NK-92 treated with Interleukin-12 subunit alpha and Interleukin-12 subunit beta, amount 100 ng/mL, for 24 hours (cell line): ENCODE data around the gene CACNB1.

Experiments
- DNase-seq: peaks from one replicate; lab custom pipeline; 2025; lab: John Stamatoyannopoulos, UW

Gene CACNB1

DNA sequence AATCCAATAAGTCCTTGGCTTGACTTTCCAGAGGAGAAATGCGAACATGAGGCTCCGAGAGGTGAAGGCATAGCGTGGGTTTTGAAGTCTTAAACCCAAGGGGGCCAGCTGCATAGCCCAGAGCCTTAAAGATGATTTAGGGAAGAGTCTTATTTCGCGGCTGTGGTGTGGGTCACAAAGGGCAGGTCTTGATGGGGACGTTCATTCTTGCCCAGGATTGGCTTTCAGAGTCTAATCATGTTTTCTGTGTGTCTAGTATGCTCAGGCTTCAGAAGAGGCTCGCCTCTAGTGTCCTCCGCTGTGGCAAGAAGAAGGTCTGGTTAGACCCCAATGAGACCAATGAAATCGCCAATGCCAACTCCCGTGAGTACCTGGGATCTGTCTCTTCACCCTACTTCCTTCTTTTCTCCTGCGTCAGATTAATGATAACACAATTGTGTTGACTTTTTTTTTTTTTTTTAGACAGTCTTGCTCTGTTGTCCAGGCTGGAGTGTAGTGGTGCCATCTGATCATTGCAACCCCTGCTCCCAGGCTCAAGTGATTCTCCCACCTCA, 3.6 kb upstream of the CACNB1 start:
- DNase-seq = no peak

DNA sequence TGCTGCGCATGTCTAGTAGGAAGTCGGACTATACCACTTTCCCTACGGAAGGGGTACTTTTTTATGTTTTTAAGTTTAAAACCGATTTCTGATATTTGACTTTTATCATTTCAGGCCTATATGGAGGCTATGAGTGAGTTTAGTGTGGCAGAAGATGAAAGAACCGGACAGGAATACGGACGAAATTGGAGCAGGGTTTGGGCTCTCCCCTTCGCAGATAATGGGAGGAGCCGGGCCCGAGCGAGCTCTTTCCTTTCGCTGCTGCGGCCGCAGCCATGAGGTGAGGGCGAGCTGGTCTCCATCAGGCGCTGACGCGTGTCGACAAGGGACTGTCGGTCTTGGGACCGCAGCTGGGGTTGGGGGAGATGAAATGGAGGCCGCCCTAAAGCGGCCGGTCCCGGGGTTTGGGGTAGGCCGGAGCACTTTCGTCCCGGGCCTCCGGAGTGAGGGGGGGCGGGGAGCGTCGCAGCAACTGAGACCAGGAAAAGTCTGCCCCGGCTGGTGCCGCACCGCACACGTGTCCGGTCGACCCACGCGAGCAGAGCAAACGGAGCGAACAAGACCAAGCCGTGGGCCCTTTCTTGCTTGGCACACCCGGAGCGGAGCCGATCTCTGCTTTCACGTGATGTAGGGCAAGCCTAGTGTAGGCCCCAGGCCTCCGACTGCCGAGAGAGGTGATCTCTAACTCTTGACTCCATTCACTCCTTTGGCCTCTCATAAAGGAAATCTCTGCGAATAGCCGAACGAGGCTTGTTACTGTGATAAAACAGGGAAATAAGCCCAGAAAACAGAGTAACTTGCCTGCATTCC, 2.8 kb upstream of the CACNB1 start, which contains the start of gene RPL19:
RPL19 (plus strand) TSS at position 214 of the 810 bp plus-strand sequence; CDS start at position 276, 62 bp downstream.
- peak; percentile 67 for DNase-seq

DNA sequence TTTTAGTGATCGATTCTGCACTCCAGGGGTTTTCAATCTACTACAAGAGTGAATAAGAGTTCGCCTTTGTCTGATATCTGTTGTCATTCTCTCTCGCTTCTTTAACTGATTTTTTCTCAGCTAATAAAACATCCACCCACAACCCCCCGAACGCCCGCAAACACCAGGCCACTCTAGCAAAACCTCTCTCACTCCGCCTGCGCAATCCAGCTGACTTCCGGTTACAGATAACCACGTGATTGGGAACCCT, 2.3 kb upstream of the CACNB1 start:
- DNase-seq = peak; percentile 83

DNA sequence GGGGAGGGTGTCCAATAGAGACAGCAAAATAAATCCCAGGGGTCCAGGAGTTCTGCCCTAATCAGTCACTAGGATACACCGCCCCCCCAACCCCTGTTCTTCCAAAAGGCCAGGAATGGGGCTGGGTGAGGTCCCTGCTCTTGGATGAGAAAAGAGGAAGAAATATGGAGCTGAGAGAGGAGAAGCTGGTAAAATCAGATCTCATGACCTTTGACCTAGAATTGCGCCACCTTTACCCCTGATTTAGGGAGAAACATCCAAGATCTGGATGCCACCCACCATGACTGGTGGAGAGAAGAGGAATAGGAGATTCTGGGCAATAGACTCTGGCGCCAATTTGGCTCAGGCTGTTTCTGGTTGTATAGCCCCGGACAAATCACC, 707 bp upstream of the CACNB1 start:
- DNase-seq = no peak

DNA sequence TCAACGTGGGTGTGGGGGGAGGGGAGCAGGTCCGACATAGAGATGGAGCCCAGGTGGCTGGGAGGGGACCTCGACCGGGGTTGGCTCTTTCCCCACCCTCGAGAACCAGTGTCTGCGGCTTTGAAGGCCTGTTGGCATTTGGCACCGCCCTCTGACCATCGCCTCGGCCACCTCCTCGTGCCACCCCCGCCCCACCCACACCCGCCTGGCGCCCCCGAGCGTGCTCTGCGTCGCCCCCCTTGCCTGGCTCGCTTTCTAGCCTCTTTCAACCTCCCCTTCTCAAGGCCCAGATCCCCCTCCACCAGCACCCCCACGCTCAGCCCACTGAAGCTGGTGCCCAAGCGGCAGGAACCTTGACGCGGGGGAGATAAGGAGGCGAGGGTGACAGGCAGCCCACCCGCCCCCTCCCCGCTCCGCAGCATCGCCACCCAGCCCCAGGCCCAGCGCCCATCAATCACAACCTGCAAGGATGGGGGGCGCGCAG, 619 bp downstream of the CACNB1 start:
- peak; percentile 56 for DNase-seq

DNA sequence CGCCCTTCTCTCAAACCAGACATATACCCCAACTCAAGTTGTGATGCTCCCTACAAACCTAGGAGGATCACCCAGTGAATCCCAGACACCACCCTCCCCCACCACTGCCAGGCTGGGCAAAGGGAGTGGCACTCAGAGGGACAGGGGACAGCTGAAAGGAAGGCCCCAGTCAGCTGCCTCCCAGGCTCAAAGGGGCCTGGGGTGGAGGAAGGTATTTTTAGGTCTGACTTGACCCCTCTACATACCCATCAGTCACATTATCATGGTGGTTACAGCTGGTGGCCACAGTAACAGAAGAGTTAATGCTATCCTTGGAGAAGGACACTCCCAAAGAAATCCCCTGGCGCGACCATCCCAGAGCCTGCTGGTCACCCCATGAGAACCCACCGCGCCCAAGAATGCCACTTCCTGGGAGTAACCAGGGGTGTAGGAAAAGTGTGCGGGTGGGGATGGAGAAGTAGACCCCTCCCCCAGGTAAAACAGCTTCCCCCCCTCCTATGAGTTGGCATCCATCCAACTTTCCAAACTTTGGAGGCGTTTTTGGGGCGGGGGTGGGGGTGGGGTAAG, 1.1 kb downstream of the CACNB1 start:
- DNase-seq = no peak

DNA sequence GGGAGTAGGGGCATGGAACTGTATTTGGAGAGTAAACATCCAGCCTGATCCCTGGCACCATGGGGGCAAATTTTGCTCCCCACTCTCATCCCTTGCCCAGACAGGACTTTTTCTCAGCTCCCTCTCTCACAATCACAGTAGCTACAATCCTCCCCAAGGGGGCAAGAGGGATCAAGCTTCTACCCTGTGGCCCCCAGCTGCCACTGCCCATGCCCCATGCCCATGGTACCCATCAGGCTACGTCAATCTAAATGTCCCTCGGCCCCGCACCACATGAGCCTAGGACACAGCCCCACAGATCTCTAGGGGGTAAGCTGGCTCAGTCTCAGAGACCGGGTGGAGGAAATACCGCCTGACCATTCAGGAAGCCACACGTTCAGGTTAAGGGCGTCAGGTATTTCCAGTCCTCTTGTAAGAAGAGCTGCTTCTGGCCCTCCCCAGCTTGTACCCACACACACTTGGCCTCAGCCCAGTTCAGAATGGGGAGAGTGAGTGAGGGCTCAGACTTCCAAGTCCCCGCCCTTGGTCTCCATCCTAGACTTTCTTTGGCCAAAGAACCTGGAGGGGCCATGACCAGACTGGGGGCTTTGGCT, 1.8 kb downstream of the CACNB1 start:
- DNase-seq = no peak

DNA sequence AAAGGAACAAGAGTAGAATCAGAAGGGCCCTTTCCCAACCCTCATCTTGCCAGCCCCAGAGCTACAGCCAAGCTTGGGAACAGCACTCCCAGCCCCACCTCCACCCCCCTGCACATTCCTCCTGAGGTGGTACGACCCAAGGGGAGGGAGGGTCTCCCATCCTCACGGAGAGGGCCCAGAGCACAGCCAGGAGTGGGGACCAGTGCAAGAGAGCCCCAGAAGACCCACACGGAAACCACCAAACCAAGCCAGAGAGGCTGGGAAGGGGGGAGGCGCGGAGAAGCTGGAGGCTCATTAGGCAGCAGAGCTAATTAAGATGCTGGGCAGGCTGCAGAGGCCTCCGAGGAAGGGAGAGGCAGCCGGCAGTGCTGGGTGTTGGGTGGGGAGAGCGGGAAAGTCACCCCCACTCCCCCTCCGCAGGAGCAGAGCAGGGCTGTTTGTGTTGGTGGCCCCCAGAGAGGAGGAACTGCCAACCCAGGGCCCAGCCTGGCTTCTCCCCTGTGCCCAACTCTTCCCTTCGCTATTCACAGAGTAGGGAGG, 2.4 kb downstream of the CACNB1 start:
- no peak for DNase-seq

DNA sequence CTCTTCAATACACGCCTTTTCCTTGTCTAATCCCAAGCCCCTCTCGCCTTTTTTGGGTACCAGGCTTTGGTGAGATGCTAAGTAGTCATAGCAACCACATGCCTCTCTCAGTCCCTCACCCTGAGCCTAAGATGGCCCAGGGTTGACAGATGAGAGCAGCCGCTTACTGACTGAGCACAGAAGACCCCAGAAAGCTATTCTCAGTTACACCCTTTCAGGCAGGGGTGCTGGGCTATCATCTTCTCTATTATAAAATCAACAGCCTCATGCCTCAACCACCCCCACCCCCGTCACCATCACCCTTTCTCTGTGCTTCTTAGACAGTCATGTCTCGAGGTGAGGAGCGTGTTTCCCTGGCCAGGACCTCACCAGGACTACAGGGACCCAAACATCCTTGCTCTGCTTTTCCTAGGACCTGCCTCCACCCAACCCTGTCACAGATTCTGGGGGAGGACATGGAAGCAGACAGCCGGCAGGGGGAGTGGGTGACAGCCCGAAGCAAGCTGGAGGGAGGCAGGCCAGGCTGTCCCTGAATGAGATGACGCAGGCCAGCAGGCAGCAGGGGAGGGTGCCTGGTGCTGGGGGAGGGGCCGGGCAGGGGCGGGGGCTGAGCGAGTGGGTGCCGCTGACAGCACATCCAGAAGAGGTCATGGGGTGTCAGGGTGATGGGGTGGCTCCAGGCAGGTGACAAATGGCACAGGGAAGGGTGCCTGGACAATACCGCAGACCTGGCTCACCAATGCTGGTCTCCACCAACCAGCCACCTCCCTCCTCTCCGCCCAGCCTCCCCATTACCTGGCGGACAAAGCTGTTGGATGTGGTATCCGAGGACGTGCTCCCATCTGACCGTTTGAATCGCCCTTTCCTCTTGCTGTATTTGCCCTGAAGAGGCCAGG, 3.1 kb downstream of the CACNB1 start:
- DNase-seq = no peak

DNA sequence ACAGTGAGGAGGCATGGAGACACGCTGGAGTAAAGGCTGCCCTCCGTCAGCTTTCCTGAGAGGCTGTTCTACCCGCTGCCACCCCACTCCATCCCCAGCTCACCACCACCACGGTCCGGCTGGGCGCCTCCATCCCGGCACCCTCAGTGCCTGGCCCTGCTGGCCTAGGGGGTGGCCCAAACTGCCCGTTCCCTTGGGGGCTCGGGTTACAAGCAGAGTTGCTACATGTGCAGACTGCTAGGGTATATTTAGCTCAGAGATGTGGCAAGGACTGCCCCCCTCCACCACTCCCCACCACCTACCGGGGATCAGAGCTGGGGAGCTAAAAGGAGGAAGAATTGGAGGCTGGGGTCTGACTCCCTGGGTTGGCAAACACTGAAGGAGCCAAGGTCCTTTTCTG, 4.1 kb downstream of the CACNB1 start:
- no peak for DNase-seq

DNA sequence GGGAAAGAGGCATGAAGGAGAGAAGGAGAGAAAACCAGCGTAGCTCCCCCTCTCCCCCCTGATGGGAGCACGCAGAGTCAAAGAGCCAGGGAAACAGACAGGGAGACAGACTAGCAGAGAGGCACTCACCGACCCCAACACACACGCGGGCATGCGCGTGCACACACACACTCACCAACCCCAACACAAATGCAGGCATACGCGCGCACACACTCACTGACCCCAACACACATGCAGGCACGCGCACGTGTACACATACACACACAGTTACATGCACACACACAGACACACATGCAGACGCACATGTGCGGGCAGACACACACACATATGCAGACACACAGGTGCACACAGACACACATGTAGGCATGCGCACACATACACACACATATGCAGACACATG, 4.6 kb downstream of the CACNB1 start:
- DNase-seq = no peak

DNA sequence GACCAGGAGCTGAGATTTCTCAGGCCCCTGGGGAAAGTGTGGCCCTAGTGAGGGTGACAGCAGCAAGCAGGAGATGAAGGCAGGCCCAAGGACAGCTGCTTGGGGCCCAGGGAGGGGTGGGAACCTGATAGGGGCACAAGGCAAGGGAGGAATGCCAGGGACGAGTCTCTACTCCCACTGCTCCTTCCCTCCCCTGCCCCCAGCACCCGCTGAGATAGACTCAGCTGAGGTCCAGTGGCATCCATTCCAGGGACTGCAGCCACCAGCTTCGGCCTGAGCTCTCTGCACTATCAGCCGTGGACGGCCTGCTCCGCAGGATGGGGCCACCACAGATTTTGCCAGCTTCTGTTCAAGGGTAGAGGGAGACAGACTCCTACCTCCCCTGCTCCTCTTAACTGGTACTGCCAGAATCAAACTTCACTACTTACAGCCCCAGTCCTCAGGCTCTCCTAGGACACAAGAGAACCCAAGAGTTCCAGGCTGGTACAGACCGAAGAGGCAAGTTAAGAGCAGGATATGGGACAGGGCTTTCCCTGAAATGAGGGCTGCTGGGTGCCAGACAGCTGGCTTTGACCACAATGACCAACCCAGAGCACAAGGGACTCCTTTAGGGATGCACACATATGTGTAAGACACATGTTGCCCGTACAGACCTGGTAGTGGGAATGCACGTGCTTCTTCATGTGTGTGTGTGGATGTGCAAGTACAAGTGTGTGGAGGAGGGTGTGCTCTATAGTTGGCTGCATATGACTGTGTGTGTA, 5.5 kb downstream of the CACNB1 start:
- DNase-seq = no peak

DNA sequence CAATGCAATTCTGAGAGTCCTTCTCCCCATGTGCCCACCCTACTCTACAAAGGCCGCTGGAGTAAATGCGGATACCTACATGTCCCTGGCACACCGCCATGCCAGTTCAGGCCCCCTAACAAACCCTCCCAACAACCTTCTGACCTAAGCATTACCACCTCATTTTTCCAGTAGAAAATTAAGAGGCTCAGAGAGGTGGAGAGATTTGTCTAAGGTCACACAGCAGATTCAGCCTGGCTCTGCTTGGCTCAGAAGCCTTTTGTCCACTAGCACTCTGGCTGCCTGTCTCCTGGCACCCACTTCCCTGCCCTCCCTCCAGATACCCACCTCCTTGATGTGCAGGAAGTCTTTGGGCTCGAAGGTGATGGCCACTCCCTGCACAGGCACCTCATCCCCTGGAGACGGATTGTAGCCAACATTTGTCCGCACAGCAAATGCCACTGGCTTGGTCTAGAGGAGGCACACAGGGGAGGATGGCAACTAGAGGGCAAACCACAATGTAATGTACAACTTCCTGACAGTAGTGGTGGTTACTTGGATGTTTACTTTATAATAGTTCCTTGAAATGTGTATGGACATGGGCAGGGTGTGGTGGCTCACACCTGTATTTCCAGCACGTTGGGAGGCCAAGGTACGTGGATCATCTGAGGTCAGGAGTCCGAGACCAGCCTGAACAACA, 10.2 kb downstream of the CACNB1 start:
- no peak for DNase-seq

DNA sequence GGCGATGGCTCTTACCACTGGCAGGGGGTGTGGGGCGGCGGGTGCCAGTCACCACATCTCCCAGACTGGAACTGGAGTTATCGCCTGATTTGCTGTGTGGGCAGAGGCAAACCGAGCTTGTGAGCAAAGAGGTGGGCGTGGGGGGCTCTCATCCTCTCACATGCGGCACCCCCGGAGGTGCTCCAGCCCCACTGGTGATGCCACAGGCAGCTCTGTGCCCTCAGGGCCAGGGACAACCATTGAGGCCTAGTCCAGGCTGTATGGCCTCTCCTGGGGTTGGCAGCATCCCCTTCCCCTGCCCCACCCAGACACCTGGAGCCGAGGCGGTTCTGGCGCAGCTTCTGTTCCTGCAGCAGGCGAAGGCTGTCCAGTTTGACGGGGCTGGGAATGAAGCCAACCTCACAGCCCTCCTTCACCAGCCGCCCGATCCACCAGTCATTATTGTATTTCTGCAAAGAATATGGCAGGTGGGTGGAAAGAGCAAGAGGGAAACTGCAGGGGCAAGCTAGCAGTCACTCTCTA, 10.9 kb downstream of the CACNB1 start:
- no peak for DNase-seq

DNA sequence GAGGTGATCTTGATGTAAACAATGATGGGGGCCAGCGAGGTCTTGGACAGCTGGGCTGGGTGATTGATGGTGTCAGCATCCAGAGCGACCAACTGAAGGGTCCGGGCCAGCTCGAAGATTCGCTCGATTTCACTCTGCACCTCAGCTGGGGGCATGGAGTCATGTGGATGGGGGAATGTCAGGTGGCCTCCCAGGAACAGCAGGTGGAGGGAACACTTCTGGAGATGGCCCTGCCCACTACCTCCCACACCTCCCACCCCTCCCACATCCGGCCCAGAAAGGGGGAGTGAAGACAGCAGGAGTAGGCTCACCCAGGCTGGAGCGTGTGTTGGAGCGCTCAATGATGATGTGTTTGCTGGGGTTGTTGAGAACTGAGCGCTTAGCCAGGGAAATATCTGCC, 13.7 kb downstream of the CACNB1 start:
- DNase-seq = no peak

DNA sequence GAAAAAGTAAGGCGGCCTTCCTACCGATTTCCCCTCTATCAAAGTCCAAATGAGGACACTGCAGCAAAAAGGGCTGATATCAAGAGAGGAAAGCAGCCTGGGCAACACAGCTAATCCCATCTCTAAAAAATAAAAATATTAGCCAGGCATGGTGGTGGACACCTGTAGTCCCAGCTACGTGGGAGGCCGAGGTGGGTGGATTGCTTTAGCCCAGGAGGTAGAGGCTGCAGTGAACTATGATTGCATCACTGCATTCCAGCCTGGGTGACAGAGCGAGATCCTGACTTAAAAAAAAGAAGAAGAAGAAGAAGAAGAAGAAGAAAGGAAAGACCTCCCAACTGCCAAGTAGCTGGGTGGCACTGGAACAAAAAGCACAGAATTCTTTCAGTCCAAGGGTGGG, 14.4 kb downstream of the CACNB1 start:
- DNase-seq = no peak

DNA sequence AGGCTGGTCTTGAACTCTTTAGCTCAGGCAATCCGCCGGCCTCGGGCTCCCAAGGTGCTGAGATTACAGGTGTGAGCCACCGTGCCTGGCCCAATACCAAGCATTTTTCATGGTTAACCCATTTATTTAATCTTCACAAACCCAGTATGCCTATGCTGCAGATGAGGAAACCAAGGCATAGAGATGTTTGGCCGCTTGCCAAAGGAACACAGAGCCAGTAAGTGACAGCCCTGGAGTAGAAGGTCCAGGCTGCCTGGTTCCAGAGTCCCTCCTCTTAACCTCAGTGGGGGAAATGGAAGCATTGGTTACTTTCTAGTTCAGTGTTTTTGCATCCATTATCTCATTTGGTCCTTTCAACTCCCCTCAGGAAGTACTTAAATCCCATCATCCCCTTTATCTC, 16.2 kb downstream of the CACNB1 start:
- no peak for DNase-seq

DNA sequence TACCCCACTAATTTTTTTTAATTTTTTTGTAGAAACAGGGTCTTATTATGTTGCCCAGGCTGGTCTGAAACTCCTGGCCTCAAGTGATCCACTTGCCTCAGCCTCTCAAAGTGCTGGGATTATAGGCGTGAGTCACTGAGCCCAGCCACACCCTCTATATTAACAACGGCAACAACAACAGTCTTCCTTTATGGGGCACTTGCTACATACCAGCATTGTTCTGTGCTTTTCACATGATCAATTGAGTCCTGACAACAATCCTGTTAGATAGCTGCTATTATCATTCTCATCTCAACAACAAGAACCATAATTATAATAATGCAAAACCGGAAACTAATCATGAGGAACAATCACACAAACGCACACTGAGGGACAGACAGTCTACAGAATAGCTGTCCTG, 18.9 kb downstream of the CACNB1 start:
- DNase-seq = no peak

DNA sequence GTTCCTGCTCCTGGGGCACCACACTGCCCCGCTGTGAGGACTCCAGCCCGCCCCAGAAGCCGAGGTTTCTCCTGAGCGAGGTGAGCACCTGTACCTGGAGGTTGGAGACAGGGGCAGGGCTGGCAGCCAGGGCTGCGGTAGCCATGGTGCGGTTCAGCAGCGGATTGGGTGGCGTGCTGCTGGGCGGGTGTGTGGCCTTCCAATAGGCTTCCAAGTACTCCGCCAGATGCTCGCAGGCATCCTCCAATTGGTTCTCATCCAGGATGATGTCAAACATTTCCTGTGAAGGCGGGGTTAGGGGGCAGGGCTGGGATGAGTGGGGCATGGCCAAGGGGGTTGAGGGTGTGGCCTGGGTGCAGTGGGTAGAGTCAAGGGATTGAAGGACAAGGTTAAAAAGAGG, 20.2 kb downstream of the CACNB1 start:
- no peak for DNase-seq

DNA sequence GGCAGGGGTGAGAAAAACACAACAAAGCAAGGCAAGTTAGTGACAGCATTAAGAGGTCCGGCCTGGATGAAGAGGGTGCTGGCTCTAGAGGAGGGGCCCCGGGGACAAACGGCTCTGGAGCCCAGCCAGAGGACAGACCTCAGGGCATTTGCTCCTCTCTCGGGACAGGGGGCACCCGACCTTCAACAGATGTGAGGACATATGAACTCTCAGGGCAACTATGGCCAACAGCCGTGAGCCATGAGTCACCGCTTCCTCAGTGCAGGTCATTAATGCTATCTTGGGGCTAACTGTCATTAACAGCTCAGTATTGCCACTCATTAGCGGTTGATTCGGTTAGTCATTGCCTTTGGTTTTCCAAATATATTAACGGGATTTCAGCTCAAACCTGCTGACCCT, 21.8 kb downstream of the CACNB1 start:
- DNase-seq = no peak
